MCF 10A (cell line): ENCODE results near the gene WWC2. TPM values are rescaled to one million over a fixed set of nuclear protein-coding genes. Genes with fewer than 3 reads are reported as not detected.

Experiments used
- BruUV-seq: library from RNA; stranded (reverse); fragments of 400-500 nt; replicated peaks from 2 replicates; lab custom pipeline; 2021; lab: Mats Ljungman, UMichigan
- CTCF ChIA-PET: fragments of 300-600 bp; sonication (Branson Sonifier 250); formaldehyde crosslinking; extraction: SDS; loops from one replicate; lab custom pipeline; 2021; ENCODE audit warnings: antibody characterized with exemption, inconsistent platforms; lab: Yijun Ruan, JAX
- POLR2A ChIA-PET: fragments of 300-600, 350-650 bp; sonication (Branson Sonifier 250); formaldehyde crosslinking; extraction: SDS; loops from one replicate; lab custom pipeline; 2020; ENCODE audit warnings: antibody characterized with exemption, inconsistent platforms; lab: Yijun Ruan, JAX
- DNase-seq: peaks from one replicate; pipeline ENCODE4 v3.0.0-alpha.2; 2018; ENCODE audit not compliant: unreplicated experiment
- H3K27ac Mint-ChIP-seq: one replicate; pipeline ENCODE4 v1.8.0; 2022; ENCODE audit warnings: mild to moderate bottlenecking, low read depth, mixed read lengths; ENCODE audit not compliant: unreplicated experiment
- H3K27me3 Mint-ChIP-seq: one replicate; pipeline ENCODE4 v1.8.0; 2022; ENCODE audit warnings: mixed read lengths; ENCODE audit not compliant: insufficient read depth, unreplicated experiment
- H3K36me3 Mint-ChIP-seq: one replicate; pipeline ENCODE4 v1.8.0; 2022; ENCODE audit warnings: mild to moderate bottlenecking, moderate library complexity, mixed read lengths; ENCODE audit not compliant: insufficient read depth, unreplicated experiment
- H3K4me1 Mint-ChIP-seq: one replicate; pipeline ENCODE4 v1.8.0; 2022; ENCODE audit warnings: mixed read lengths; ENCODE audit not compliant: insufficient read depth, unreplicated experiment
- H3K4me3 Mint-ChIP-seq: one replicate; pipeline ENCODE4 v1.8.0; 2022; ENCODE audit warnings: mild to moderate bottlenecking, moderate library complexity, mixed read lengths; ENCODE audit not compliant: unreplicated experiment
- H3K9me3 Mint-ChIP-seq: one replicate; pipeline ENCODE4 v1.8.0; 2022; ENCODE audit warnings: mixed read lengths; ENCODE audit not compliant: unreplicated experiment
- intact Hi-C: fragments of 100-400 bp; cut with micrococcal nuclease; formaldehyde crosslinking; loops from 2 replicates; pipeline ENCODE4 v1.14.1; 2022
- total RNA-seq: library from RNA; stranded (reverse); gene quantifications from 2 replicates; pipeline ENCODE4 v1.2.3, GENCODE V29; 2022
- TF ChIP-seq, protein P1 (sequence below): fragments of 200-600 bp; IDR thresholded peaks from one replicate; pipeline ENCODE4 v1.8.0; 2022; ENCODE audit warnings: antibody characterized with exemption, mild to moderate bottlenecking; ENCODE audit not compliant: unreplicated experiment

Gene WWC2
- total RNA-seq, 1 experiment from 2014 or later: 42.4 TPM

DNA sequence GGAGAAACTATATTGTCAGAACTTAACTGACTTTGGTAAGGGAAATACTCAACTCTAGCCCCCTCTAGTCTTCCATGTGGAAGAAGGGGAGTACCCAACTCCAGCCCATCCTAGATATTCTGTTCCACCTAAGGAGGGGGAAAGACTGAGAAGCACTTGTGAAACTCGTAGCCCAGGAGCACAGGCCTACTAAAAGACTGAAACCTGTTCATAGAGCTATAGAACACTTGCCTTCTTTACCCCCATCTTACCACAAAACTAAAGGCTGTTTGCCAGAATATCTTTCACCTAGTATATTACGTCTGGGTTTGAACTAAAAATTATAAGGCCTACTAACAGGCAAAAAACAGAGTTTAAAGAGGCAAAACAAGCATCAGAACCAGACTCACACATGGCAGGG is 205.5 kb downstream of the WWC2 start:
- H3K9me3 Mint-ChIP-seq: no peaks in the 10 kb centered on the region
- H3K27ac Mint-ChIP-seq: no peak overlapping the region
- H3K4me3 Mint-ChIP-seq: no peak overlapping the region
- DNase-seq: no peak
- H3K27me3 Mint-ChIP-seq: no peaks in the 10 kb centered on the region
- BruUV-seq: no TSS peak
- no peaks in the 10 kb centered on the region for H3K36me3 Mint-ChIP-seq
- CTCF ChIA-PET: interaction anchor here (0.7 kb wide), 1 partner anchor 18 kb away, joined by 3 read pairs; the partner anchor contains the start of gene CLDN24
- H3K4me1 Mint-ChIP-seq: no peaks in the 10 kb centered on the region
- POLR2A ChIA-PET: no interaction called here
- TF ChIP-seq, protein P1, sequence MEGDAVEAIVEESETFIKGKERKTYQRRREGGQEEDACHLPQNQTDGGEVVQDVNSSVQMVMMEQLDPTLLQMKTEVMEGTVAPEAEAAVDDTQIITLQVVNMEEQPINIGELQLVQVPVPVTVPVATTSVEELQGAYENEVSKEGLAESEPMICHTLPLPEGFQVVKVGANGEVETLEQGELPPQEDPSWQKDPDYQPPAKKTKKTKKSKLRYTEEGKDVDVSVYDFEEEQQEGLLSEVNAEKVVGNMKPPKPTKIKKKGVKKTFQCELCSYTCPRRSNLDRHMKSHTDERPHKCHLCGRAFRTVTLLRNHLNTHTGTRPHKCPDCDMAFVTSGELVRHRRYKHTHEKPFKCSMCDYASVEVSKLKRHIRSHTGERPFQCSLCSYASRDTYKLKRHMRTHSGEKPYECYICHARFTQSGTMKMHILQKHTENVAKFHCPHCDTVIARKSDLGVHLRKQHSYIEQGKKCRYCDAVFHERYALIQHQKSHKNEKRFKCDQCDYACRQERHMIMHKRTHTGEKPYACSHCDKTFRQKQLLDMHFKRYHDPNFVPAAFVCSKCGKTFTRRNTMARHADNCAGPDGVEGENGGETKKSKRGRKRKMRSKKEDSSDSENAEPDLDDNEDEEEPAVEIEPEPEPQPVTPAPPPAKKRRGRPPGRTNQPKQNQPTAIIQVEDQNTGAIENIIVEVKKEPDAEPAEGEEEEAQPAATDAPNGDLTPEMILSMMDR: no peak
- intact Hi-C loops: no loop called here

DNA sequence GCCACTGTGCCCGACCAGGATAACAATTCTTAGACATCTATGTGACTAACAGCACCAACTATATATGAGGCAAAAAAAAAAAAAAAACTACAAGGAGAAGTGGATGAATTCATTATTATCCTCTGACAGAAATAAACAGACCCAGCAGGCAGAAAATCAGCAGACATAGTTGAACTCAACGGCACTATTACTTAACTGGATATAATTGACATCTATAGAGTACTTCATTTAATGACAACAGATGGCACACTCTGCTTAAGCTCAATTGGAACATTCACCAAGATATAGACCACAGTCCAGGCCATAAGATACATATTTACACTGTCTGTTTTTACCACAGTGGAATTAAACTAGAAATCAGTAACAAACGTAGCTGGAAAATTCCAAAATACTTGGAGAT is 207.8 kb downstream of the WWC2 start:
- DNase-seq: no peak
- BruUV-seq: no TSS peak
- Mint-ChIP-seq H3K4me1 (no peaks in the 10 kb centered on the region), H3K9me3 (no peaks in the 10 kb centered on the region), H3K36me3 (peaks cover 4% of the 10 kb centered on the region), H3K27me3 (no peaks in the 10 kb centered on the region), H3K27ac (no peak overlapping the region), H3K4me3 (no peak overlapping the region)
- CTCF ChIA-PET: interaction anchor here (0.7 kb wide), 1 partner anchor 313 kb away, joined by 5 read pairs; no protein-coding TSS in a partner anchor
- TF ChIP-seq, protein P1: no peak
- intact Hi-C loops: no loop called here
- POLR2A ChIA-PET: interaction anchor here (0.6 to 0.9 kb wide), 2 partner anchors 11 to 234 kb away, joined by 3 read pairs; no protein-coding TSS in a partner anchor

DNA sequence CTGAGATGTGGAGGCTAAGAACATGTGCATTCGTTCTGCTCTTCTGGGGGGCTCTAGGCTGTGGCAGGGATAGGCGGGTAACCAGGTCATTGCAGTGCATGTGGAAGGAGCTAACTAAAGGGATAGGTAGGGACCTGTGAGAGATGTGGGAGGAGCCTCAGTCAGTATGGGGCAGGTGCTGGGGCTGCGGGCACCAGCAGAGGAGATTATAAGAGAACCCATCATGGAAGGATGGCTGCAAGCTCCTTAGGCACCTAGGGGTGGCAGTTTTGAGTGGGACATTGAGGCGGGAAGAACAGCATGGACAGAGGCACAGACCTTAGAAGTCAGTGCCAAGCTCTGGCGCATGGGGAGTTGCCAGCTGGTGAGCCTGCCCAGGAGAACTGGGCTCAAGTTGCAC is 213.8 kb downstream of the WWC2 start:
- Mint-ChIP-seq H3K27me3 (no peaks in the 10 kb centered on the region), H3K4me1 (no peaks in the 10 kb centered on the region), H3K4me3 (no peak overlapping the region), H3K27ac (no peak overlapping the region), H3K36me3 (peaks cover 32% of the 10 kb centered on the region), H3K9me3 (no peaks in the 10 kb centered on the region)
- TF ChIP-seq, protein P1: no peak
- no TSS peak for BruUV-seq
- POLR2A ChIA-PET: no interaction called here
- CTCF ChIA-PET: interaction anchor here (1.1 kb wide), 1 partner anchor 86 kb away, joined by 3 read pairs; no protein-coding TSS in a partner anchor
- intact Hi-C loops: no loop called here
- DNase-seq: no peak

DNA sequence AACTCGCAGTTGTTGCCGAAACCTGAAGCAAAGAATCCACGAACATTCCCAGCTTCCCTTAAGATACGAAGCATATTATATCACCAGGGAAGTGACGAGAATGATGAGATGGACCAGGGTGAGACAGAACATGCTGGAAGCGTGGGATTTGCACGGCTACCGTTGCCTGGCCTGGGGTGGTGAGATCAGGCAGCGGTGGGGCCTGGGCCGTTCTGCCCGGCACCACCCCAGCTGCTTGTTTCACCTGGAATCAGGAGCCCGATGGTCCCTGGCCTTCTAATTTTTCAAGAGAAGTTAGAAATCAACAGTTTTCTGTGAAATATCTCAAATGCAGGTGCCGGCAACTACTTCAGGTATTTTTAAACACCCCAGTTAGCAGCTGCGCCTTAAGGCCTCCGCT is 215.3 kb downstream of the WWC2 start:
- CTCF ChIA-PET: no interaction called here
- BruUV-seq: no TSS peak
- H3K27me3 Mint-ChIP-seq: no peaks in the 10 kb centered on the region
- TF ChIP-seq, protein P1: no peak
- H3K4me3 Mint-ChIP-seq: no peak overlapping the region
- peaks cover 36% of the 10 kb centered on the region for H3K36me3 Mint-ChIP-seq
- POLR2A ChIA-PET: no interaction called here
- no peak for DNase-seq
- intact Hi-C loops: no loop called here
- no peaks in the 10 kb centered on the region for H3K9me3 Mint-ChIP-seq
- no peaks in the 10 kb centered on the region for H3K4me1 Mint-ChIP-seq
- no peak overlapping the region for H3K27ac Mint-ChIP-seq
